ENCODE results near the gene UBE2Q1.

The UBE2Q1 gene

DNA sequence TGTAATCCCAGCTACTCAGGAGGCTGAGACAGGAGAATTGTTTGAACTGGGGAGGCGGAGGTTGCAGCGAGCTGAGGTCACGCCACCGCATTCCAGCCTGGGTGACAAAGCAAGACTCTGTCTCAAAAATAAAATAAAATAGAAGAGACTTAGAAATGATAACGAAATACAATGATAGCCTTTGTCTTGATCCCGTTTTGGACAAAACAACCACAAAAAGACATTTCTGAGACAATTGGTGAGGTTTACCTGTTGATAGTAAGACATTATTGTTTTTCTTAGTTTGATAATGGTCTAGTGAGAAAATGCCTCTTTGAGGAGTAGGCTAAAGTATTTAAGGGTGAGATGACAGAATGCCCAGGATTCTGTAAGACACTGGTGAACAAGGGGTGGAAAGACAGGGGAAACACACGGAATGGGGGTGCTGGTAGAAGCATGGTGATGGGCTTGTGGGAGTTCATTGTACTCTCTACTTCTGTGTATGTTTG lies 44.4 kb downstream of the UBE2Q1 start:
- H3K4me3 ChIP-seq (replicated peaks; ENCODE audit: low read depth, low read length): no peak overlapping the region
- no peak for DNase-seq (ENCODE audit: low read depth)
- TF ChIP-seq, protein P1, sequence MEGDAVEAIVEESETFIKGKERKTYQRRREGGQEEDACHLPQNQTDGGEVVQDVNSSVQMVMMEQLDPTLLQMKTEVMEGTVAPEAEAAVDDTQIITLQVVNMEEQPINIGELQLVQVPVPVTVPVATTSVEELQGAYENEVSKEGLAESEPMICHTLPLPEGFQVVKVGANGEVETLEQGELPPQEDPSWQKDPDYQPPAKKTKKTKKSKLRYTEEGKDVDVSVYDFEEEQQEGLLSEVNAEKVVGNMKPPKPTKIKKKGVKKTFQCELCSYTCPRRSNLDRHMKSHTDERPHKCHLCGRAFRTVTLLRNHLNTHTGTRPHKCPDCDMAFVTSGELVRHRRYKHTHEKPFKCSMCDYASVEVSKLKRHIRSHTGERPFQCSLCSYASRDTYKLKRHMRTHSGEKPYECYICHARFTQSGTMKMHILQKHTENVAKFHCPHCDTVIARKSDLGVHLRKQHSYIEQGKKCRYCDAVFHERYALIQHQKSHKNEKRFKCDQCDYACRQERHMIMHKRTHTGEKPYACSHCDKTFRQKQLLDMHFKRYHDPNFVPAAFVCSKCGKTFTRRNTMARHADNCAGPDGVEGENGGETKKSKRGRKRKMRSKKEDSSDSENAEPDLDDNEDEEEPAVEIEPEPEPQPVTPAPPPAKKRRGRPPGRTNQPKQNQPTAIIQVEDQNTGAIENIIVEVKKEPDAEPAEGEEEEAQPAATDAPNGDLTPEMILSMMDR (IDR thresholded peaks at IDR 0.05; ENCODE audit: low read length, missing control alignments): no peak

DNA sequence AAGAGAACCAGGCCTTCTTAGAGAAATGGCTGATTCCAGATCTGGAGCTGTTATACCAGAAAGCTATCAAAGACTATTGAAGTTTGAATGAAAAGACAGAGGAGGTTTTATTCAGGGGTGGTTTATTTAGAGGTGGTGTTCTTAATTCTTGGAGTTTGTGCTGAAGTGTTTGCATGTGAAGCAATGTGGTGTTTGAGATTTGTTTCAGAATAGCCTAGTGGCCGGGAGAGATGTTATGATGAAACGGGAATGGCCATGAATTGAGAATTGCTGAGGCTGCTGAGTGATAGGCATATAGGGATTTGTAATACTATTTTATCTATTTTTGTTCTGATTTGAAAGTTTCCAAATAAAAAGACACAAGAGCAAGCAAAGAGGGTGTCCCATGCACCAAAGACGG lies 45.7 kb downstream of the UBE2Q1 start:
- H3K4me3 ChIP-seq (replicated peaks; ENCODE audit: low read depth, low read length): no peak overlapping the region
- no peak for DNase-seq (ENCODE audit: low read depth)

DNA sequence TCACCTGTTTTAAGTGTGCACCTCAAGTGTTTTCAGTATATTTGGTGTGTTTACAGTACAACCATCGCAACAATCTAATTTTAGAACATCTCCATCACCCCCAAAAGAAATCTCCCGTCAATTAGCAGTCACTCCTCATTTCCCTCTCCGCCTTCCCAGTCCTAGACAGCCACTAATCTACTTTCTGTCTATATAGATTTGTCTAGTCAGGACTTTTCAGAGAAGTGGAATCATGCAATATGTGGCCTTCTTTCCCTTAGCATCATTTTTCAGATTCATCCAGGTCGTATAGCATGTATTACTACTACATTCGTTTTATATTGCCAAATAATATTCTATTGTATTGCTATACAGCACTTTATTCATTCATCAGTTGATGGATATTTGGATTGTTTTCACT lies 54.6 kb downstream of the UBE2Q1 start:
- TF ChIP-seq, protein P1 (IDR thresholded peaks at IDR 0.05; ENCODE audit: low read length, missing control alignments): no peak
- H3K4me3 ChIP-seq (replicated peaks; ENCODE audit: low read depth, low read length): no peak overlapping the region
- no peak for DNase-seq (ENCODE audit: low read depth)

More for the DNA sequence above, 45.7 kb downstream of the UBE2Q1 start:
- TF ChIP-seq, protein P1 (IDR thresholded peaks at IDR 0.05; ENCODE audit: low read length, missing control alignments): no peak

- TF ChIP-seq, protein P1 (IDR thresholded peaks at IDR 0.05; ENCODE audit: low read length, missing control alignments): no peak
- no peak for DNase-seq (ENCODE audit: low read depth)
- no peak overlapping the region for H3K4me3 ChIP-seq (replicated peaks; ENCODE audit: low read depth, low read length)
Measured at GRCh38 chr1:154502744-154503115, 55.7 kb downstream of the UBE2Q1 start.

- DNase-seq (ENCODE audit: low read depth): no peak
- H3K4me3 ChIP-seq (replicated peaks; ENCODE audit: low read depth, low read length): peak within 1 kb of the TSS; percentile 39
- TF ChIP-seq, protein P1 (IDR thresholded peaks at IDR 0.05; ENCODE audit: low read length, missing control alignments): no peak
Measured at GRCh38 chr1:154502066-154502743, 56.3 kb downstream of the UBE2Q1 start, which contains the start of the genes SHE and TDRD10. Gene SHE, minus strand, starts transcription at chr1:154502412. Its CDS starts 386 bp downstream, at chr1:154502026. Gene TDRD10, plus strand, starts transcription at chr1:154502219. Its CDS starts 4,685 bp downstream, at chr1:154506904.

DNA sequence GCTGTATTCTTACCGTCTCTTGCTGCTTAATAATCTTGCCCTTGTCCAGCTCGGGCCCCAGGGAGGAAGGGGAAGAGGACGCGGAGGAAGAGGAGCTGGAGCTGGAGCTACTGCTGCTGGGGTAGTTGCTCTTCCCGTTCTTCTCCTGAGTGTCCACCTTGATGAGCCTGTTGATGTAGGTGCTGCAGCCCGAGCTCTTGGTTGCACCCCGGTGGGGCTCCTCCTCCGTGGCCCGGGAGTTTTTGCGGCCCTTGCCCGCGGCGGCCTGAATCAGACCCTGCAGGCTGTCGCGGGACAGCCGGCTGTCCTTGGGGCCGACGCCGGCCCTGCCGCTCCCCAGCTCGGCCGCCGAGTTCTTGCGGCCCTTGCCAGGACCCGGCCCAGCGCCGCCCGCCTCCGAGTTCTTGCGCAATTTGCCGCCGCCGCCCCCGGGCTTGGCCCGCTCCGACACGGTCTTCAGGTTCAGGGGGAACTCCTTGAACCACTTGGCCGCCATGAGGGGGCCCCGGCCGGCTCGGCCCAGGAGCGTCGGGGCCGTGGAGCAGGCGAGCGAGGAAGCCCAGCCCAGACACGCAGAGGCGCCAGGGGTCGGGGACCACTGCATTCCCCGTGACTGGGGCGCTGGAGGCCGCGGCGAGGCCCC lies 56.9 kb downstream of the UBE2Q1 start:
- H3K4me3 ChIP-seq (replicated peaks; ENCODE audit: low read depth, low read length): peak overlapping the region; percentile 39
- TF ChIP-seq, protein P1 (IDR thresholded peaks at IDR 0.05; ENCODE audit: low read length, missing control alignments): no peak
- DNase-seq (ENCODE audit: low read depth): peak; percentile 22

All from fibroblast of pulmonary artery (primary cell).